Measurements from ENCODE around the gene INPP4B.

Gene INPP4B

DNA sequence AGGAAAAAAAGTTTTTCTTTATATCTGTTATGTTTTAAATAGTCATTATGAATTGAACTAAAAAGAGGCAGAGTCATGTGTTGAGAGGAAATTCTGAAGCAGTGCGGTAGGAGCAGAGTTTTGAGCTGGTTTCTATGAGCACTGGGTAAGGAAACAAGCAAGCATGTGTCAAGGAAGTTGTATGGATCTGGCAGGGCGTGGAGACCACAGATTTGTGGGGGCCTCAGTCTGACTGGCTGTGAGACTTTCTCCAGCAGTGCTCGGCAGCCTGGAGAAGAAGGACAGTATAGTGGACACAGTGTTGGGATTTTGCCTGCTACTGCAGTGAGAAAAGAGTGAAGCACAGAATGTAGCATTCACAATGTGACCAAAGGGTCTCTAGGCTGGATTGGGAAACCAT is 399.1 kb downstream of the INPP4B start:
- no peak for DNase-seq

DNA sequence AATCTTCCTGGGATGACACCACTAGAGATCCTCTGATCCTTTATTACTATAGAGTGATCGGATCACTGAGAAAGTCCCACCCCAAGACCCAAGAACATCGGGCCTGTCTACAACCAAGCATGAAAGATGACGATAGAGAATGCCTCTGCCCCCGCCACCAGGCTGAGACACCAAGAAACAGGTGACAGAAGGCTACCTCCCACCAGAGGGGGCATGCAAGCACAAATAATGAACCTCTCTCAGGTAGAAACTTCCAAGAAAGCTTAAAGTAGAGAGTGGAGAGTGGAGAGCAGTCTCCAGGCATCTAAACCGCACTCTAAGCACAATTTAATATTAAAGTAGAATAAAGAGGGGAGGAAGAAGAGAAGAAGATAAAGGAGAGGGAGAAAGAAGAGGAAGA is 402.6 kb downstream of the INPP4B start:
- DNase-seq, result no peak

DNA sequence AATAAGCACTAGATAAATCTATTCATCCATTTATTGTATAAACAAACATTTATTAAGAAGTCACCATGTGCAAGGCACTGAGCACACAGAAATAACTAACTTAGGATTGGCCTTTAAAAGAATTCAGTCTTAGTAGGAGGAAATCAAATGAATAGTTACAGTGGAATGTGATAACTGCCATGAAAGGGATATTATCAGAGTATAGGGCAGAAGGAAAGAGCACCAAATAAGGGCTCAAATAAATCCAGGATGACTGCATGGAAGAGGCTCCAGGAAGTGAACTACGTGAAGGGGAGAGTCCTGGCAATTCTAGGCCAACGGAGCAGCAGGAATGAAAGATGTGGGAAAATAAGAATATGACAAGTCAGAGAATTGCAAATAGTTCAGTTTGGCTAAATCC is 406.0 kb downstream of the INPP4B start:
- no peak for DNase-seq

DNA sequence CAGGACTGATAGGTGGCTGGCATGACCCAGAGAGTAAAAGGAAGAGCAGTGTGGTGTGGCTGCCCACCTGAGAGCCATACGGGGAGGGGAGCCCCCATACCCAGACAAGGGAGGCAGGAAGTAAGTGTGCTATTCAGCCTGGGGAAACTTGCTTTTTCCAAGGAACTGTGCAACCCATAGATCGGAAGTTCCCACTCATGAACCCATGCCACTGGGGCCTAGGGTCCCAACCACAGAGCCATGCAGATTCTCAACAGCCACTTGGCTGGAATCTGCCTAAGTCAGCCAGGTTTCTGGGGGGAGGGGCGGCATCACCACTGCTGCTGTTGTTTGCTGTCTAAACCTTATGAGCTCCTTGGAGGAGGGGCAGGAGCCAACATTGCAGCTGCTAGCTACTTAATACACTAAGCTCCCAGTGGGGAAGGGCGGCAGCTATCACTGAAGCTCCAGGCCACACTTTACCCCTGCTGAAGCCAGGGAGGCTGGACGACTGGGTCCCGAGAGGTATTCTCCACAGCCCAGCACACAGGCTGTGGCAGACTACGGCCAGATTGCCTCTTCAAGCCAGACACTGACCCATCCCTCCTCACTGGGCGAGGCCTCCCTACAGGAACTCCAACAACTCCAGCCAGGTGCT is 410.4 kb downstream of the INPP4B start:
- DNase-seq, result no peak

DNA sequence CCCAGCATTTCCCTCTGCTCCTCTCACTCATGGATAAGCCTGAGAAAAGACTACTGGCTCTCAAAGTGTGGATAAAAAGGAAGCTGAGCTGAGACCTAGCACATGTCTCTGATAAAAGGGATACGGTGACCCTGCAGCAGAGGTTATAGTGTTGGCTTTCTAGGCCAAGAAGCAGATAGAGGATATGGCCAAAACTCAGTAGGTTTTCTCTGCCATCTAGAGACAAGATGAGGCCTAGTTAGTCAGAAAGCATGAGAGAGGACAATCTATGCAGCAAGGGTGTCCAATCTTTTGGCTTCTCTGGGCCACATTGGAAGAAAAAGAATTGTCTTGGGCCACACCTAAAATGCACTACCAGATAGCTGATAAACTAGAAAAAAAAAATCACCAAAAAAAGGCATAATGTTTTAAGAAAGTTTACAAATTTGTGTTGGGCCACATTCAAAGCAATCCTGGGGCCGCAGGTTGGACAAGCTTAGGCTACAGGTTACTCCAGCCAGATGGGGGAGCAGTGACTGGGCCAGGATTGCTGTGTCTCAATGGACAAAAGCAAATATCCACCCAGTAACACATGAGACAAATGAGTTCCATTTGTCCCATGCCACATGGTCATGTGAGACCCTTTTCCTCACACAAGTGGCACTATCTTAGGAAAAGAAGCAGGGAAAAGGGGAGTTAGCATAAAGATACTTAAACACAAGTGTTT is 411.4 kb downstream of the INPP4B start:
- no peak for DNase-seq

DNA sequence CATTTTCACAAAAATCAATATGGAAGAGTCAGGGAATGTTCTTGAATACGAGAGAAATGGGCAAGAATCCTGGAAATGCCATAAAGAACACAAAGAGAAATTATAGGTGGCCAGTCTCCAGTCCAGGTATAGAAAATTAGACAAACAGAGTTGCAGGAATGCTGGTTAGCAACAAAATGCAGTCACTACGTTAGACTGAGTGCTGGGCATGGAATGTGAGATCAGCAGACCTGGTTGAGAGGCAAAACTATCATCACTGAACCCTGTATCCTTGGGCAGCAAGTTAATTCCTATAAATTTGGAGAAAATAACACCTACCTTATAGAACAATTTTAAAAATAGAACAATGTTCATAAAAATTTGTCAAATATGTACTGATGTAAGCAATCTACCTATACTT is 417.4 kb downstream of the INPP4B start:
- no peak for DNase-seq

DNA sequence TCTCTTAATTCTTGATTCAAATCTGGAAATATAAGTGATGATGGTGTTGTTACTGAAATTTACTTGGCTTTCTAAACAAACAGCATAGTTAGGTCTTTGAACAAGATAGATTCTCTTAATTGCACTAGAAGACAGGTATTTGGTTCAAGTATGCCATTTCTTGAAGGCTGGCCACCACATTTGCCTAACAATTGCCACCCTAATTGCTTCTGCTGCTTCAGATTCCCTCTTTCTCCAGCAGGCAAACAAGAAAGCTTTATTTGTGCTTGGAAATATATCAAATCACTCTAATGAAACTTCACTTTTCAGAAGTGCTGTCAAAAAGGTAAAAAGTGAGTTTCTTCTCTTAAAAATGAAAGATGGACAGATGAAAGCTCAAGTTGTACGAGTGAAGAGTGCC is 418.6 kb downstream of the INPP4B start:
- no peak for DNase-seq

DNA sequence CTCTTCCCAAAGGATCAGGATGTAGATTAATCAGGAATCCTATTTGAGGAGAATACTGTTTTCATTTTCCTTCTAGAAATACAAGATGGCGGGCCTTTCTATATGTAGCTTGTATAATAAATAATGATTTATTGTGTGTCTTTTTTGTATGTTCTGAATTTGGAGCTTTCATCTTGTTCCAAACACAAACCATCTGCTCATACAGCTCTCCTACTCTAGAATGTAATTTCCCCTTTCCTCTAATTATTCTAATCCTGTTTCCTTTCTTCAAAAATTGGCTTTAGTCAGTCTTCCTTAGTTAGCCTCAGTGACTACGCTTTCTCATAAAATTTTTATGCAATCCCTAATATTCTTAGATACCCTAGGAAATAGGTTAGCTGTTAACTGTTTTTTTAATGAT is 422.2 kb downstream of the INPP4B start:
- DNase-seq, result no peak

DNA sequence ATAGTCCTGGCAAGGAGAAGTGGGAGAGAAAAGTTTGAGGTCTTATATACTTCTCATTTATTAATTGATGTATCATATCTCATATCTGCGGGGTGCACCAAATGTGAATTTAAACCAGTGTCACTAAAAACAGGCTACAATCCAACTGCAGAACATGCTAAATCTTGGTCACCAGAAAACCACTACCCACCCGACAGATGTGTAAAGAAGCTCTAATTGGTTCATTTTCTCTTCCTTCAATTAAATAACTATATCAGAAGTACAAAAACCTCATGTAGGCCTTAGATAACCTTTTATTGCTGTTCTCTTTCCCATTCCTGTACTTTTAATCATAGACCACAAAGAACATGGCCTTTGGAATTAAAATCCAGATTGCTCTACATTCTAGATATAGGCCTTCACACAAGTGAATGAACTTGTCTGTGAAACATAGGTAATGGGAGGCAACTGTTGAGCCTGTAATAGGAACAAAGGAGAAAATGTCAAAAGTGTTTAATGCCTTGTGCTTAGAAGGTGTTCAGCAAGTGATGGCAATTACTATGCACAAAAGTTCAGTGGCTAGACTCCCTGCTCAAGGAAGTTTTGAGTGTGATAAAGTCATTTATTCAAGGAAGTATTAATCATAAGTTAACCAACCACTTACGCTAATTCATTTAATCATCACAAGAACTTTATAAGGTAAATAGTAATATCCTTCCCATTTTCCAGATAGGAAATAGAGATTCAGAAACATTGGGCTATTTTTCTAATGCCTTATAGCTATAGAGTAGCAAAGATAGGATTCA is 425.6 kb downstream of the INPP4B start:
- no peak for DNase-seq

DNA sequence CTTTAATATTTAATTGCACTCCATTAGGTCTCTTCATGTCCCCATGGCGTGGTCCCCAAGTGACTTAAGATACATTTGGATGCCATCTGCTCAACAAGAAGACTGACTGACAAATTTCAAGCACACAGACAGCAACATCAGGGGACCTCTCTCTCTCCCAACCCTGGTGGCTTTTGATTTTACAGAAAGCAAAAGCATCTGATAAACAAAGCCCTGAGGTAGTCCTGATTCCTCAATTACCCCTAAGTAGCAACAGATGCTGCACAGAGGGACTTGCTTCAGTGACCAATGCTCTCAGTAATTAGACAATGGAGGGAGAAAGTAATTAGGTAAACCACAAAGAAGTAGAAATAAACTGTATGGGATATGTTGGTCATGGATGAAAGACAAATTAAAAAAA is 426.4 kb downstream of the INPP4B start:
- no peak for DNase-seq

DNA sequence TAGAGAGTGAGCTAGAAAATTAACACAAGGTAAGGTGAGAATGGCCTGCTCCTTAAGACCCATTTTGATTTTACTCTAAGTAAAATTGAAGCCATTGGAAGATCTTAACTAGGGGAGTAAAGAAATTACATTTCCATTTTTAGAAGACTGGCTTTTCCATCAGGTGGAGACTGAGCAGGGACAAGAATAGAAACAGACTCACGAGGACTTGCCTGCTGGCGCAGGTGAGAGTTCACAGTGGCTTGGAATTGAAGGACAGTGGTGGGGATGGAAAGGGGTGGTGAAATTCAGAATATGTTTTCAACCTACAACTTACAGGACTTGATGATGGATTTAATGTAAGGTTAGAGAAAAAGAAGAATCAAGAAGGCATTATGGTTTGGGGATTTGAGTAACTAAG is 427.4 kb downstream of the INPP4B start:
- no peak for DNase-seq

DNA sequence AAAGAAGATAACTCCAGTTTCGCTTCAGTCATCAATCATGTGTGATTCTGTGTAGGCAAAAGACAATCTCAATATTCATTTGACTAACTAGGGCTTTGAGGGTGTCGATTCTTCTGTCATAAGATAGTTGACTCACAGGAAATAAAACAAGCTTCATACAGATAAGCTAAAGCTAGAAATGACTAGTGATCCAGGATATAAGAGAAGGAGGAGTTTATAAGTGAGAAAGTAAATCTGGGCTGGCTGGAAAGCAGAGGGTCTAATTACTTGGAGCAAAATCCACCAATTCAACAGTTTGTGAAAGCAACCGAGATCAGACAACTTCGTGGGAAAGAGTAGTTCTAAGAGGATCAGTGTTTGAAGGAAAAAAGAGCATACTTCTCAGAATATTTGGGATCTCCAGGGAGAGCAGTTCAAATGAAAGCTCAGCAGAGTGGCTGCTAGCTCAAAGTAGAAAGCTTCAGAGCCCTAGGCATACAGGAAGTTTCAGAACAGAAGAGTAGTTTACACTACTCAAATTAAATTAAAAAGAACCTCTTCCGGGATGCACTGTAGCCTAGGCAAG is 429.3 kb downstream of the INPP4B start:
- no peak for DNase-seq

DNA sequence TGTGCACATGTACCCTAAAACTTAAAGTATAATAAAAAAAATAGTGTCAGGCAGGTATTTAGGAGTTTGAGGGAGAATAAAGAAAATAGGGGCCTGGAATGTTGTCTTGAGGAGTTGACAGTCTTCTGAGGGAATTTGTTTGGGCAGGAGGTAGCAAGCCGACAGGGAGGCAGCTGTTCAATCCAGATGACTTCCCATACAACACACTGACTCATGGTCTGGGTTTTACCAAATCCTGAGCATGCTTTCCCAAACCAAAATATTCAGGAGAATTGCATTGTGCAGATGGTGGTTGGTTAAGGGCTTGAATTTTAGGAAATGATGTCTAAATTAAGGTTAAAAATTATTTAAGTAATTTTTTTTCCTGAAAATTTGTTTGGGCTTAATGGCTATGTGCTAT is 430.0 kb downstream of the INPP4B start:
- DNase-seq, result no peak

DNA sequence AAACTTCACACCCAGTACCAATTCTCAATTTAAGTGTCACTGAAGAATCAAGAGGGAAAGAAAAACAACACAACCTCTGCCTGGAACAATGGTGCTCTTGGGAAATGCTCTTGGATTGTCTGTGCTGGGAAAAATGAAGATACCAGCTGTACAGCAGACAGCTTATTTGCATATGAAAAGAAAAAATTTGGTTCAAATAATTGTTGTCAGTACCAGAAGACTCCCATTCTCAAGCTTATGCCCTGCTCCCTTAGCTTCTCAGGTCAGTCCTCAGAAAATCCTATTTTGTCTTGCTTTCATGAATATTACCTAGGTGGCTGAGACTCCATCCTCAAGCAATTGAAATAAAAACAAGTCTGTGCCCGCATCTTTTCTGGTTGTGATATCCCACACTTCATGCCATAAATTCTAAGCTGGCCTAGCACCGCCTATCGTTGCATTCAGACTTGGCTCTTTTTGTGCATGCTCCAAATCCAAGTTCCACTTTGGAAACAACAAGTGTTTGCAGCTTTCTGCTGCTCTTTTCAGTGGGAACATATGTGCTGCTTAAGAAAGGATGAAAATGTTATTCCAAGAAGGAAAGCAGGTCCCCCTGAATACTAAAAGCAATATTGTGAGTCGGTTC is 431.6 kb downstream of the INPP4B start:
- no peak for DNase-seq

DNA sequence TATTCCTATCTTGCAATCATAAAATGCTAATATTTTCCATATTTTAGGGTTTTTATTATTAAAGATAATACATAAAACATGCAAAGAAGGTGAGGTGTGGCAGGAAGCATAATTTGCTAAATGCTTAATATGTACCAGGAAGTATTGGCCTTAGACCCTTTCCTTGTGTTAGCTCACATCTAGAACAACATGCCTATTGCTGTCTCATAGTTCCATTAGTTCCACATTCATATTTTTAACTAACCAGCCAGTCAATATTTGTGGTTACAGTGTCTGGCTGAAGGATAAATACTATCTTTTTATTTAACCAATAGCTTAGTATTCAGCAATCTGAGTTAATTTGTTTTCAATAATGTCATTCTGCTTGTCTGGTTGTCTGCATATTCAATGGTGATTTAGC is 432.6 kb downstream of the INPP4B start:
- no peak for DNase-seq

DNA sequence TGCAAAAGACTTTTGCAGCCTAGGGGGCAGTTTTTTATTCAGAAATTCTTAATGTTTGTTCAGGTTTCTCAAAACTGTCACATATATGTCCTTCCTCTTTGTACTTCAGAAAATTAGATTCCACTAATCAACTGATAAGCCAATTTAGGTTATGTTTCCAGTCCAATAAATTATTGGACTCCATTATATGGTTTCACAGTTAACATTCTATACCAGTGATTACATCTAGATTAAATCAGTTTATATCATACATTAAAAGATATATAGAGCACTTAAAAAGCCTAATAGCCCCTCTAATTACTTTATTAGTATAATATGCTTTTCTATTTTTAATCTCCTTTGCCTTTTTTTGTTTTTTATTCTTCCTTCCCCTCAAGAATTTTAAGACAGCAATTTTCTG is 434.1 kb downstream of the INPP4B start:
- DNase-seq, result no peak

DNA sequence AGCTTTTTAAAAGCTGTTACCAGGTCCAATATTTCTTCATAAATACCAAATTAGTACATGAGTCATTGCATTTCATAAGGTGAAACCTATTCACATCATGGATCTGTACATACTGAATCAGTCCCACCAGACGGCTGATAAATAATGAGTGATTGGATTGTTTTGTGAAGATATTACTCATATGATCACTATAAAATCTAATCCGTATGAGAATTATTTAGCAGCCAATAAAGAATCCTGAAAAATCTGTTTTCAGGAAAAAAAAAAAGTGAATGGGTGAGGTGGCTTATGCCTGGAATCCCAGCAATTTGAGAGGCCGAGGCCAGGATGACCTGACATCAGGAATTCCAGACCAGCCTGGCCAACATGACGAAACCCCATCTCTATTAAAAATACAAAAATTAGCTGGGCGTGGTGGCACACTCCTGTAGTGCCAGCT is 438.1 kb downstream of the INPP4B start:
- DNase-seq, result no peak

DNA sequence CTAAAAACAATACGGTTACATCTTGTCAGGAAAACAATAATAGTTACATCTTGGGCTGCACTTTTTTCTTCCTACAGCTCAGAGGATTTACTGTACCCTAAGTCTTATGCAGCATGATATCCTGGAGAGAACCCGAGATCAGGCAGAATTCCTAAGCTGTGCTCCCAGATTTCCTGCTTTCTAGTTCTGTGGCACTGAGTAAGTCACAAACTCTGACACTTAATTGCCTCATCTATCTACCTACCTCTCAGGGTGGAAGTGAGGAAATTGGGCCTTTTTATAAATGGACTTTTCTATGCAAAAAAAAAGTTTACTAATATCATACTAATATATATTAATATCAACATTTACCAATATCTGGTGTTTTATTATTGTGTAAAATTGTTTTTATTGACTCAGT is 438.5 kb downstream of the INPP4B start:
- no peak for DNase-seq

DNA sequence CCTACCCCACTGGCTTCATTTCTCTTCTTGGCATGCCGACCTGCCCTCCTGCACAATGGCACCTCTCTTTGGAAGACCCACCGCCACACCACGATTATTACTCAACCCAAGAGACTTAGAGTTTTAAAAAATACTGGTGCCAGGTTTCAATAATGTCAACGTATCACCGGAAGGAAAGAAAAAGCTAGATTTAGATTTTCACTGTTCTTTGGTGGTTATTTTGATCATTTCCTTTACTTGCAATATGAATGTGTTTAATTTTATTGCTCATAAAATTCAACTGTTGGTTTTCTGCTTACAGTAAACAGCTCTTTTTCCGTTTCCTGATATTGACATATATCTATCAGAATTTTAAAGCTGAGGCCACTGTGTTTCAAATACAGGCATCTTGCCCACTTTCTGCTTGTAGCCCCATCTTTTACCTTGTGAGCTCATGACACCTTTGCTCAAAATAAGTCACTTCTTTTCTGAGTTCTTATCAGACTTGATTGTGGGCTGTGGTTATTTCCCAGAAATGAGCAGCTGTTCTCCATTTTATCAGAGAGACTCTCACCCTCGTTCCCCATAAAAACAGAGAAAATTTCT is 439.1 kb downstream of the INPP4B start:
- DNase-seq, result no peak

DNA sequence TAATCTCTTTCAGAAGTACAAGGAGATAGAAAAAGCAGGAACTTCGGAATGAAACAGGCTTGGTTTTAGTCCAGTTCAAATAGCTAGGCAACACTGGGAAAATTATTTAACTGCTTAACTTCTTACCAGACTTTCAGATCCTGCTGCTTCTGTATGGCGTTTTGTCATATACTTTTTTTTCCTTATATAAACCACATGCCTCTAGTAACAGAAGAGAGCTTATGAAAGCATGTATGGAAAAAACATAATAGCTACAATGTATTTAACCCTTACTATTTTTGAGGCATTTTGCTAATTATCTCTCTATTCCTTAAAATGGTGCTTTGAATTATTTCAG is 439.6 kb downstream of the INPP4B start:
- DNase-seq, result no peak

DNA sequence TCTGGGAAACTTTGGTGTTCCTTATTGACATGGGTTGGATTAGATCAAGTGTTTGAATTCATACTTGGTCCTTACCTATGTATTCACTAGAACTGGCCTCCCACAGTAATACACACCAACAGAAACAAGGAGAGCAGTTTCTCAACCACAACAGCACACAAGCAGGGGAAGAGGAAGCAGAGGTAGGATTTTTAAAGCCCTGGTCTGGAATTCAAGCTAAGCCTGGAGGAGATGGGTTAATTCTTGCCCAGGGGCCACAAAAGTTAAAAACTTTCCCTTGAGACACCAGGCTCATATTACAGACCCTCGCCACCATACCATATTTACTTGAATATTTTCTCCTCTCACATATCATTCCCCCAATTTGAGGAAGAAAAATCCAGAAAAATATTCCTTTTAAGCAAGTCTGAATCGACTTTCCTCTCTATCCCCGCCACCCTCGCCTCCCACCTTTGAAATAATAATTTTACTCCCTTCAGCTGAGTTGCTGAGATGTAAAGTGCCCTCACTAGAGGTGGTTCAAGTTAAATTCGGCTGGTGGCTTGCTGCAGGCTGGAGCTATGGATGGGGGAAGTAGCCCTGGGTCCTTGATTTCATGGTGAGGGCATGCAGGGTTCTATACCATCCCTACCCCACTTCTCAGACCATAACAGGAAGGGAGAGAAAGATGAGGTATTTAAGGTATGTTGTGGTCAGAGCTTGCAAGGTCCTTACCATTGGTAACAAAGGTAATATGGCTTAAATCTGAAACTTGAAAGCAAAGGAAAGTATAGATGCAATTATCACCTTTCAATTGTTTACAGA is 440.2 kb downstream of the INPP4B start:
- no peak for DNase-seq

DNA sequence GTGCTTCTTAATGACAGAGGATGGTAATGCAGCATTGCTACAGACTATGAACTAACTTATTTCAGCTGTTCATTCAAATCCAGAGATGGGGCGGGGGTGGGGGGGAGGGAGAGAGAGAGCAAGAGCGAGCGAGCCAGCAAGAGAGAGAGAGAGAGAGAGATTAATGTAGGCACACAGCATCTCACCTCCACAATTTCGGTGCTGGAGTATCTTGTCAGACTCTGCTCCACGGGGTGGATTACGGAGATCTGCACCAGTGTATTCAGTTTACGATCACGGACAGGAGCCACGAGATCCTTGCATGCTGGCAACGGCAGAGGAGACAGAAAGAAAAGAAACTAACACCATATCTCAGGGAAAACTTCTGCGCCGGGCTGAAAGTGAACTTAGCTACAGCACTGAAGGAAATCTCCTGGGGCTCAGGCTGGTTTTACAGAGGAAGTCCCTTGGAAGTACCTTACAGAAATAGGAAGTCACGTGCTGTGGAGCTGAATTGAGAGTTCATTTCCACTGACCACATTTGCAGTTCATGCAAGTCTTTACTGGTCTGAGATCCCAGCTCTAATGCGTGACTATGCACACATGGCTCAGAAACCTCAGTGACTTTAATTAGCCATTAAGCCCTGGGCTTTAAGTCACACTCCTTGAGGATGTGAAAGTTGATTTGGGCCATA is 440.9 kb downstream of the INPP4B start:
- DNase-seq, result peak; percentile 37 to 49

Measured in stimulated activated CD4-positive, alpha-beta T cell treated with anti-CD3 and anti-CD28 coated beads, Interleukin-2, amount 100 ng/mL, for 48 hours (primary cell).